Embryonic facial prominence (tissue), 1 donor: Measurements from ENCODE around the gene NFS1.

Source experiments
- DNase-seq: peaks from one replicate; pipeline ENCODE4 v3.0.0-alpha.2; 2016; ENCODE audit errors: extremely low spot score

Gene NFS1

GRCh38 chr20:35643045-35643444 is 56.1 kb downstream of the NFS1 start:
- DNase-seq, result no peak

DNA sequence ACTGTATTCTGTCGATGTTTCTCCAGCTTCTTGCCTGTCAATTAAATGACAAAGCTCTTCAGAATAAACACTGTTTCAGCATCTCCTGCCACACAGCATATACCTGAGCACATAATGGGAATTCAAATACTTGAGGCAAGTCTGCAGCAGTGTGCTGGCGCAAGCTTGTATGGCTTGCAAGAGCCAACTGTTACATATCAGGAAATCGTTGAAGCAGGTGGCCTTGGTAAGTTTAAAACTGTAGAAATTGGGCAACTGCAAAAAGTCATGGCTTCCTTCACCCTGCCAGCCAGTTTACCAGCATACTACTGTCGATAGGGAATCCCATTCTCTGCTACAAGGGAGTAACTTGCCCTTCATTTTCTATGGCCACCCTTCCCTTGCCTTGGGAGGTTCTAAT is 57.4 kb downstream of the NFS1 start:
- DNase-seq, result no peak

DNA sequence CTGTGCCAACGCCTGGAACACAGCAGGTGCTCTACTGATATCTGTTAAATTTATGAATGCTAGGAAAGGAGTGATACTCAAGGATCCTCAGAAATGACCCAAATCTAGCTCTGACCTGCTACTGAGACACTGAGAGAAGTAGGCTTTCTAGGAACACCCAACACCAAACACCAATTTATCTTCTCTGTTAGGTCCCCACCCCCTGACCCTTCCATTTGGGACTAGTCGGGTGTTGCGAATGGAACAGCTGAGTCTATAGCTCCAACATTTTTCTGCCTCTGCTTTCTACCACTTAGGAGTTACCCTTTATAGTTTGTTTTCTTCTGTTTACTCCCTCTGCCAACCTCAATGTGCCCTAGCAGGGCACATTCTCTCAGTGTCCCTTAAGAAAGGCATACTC is 58.4 kb downstream of the NFS1 start:
- DNase-seq, result no peak

DNA sequence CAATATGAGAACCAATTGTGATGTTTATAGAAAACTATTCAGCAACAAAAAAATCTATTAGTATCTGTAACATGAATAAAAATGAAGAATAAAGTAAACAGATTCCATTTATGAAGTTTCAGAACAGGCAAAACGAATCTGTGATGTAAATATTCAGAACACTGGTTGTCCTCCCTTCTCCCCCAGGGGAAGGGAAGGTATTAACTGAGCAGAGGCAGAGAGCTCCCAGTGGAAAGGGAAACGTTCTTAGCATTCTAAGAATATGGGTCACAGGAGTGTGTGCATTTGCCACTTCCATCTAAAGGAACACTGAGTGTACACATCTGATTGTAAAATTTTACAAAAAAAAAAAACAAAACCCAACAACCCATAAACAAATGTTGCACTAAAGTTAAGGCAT is 60.4 kb downstream of the NFS1 start:
- no peak for DNase-seq

DNA sequence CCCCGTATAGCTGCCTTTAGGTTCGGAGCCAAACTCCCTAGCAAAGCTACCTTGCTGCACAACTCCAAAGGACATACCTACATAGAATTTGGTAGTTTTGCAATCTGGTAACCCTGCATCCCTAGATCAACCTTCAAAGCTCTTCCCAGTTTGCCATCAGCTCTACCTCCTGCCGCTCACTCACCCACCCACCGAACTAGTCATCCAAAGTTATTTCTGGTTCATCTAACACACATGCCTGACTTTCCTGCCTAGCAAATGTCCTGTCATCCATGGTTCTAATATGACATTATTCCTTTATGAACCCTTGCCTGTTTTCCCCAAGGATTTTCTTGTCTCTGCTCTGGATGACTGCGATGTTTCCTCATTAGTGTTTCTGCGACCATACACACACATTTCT is 61.9 kb downstream of the NFS1 start:
- no peak for DNase-seq

- no peak for DNase-seq
Observed at GRCh38 chr20:35636095-35636494, 63.1 kb downstream of the NFS1 start.

- no peak for DNase-seq
Observed at GRCh38 chr20:35635652-35636051, 63.5 kb downstream of the NFS1 start.

- DNase-seq, result no peak
Observed at GRCh38 chr20:35632539-35633115, 66.5 kb downstream of the NFS1 start.

GRCh38 chr20:35630636-35631035 is 68.5 kb downstream of the NFS1 start:
- DNase-seq, result no peak

DNA sequence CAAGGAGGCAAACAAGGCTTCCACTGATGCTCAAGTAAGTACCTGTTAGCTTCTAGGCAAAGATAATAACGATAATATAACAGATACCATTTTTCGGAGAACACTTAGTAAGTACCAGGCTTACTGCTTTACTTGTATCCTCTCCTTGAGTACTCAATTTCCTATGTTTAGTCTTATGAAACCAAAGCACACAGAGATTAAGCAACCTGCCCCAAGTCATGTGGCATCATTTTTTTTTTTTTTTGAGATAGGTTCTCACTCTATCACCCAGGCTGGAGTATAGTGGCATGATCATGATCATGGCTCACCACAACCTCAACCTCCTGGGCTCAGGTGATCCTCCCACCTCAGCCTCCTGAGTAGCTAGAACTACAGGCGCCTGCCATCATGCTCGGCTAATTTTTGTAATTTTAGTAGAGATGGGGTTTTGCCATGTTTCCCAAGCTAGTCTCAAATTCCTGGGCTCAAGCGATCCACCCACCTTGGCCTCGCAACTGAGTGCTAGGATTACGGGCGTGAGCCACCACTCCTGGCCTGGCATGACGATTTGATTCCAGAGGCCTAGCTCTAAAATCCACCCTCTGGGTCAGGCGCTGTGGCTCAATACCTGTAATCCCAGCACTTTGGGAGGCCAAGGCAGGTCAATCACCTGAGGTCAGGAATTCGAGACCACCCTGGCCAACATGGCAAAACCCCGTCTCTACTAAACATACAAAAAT is 69.6 kb downstream of the NFS1 start:
- DNase-seq, result no peak

DNA sequence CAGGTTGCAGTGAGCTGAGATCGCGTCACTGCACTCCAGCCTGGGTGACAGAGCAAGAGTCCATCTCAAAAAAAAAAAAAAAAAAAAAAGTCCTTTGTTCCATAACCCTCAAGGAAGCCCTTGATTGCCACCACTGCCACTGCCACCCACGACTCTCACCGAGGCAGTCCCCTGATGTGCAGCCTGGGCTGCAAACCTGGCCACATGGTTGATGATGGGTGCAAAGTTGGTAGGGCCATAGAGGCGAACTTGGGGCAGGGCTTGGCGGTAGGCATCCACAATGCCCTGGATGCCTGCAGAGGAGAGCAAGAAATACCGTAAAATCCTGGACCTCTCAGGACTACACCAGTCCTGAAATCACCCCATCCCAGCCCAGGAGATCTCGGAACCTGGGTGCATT is 72.0 kb downstream of the NFS1 start:
- DNase-seq, result no peak

DNA sequence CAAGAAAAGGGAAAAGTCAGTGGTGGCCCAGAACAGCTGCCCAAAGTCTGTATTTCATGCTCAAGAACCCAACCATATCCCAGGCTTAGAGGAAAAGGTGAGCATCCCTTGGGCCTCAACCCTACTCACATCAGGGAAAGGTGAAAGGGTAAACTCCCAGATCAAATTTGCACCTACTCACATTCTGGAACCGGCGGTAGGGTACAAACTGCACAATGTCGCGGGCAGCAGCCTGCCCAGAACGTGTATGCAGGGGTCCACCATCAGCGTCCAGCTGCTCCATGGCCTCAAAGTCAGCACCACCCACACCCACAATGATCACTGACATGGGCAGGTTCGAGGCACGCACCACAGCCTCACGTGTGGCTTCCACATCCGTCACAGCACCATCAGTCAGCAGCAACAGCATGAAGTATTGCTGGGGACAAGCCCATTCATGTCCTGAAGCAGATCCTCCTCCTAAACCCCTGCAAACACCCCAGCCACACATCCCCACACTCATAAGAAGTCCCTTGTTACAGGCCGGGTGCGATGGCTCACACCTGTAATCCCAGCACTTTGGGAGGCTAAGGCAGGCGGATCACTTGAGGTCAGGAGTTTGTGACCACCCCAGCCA is 72.7 kb downstream of the NFS1 start:
- no peak for DNase-seq

GRCh38 chr20:35625584-35626385 is 73.4 kb downstream of the NFS1 start:
- no peak for DNase-seq

- no peak for DNase-seq
Observed at GRCh38 chr20:35621560-35621946, 77.6 kb downstream of the NFS1 start.

DNA sequence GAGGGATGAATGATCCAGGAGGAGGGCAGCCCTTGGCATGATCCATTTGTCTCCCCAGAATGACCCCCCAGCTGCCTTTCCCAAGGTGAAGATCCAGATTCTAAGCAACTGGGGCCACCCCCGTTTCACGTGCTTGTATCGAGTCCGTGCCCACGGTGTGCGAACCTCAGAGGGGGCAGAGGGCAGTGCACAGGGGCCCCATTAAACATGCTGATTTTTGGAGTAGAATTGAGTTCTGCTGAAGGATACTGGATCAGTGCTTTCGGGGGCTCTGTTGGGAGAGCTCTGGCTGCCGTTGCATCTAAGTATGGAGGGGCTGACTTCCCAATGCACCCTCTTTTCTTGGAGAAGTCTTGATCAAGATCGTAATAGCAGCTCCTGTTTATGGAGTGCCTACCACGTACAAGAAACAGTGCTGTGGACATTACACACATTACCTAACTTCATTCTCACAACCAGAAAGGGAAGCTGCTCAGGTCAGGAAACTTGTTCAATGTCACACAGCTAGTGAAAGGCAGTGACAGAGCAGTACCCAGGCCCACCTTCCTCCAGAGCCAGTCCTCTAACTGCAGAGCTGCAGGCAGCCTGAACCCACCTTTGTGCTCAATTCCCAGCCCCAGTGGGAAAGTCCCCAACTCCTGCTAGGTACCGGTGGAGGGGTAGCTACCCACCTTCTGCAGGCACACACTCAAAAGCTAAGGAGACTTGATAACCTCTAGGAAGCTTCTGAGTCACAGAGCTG is 78.2 kb downstream of the NFS1 start:
- no peak for DNase-seq

- DNase-seq, result no peak
Observed at GRCh38 chr20:35619196-35620095, 79.7 kb downstream of the NFS1 start.

- DNase-seq, result no peak
Observed at GRCh38 chr20:35618263-35619131, 80.7 kb downstream of the NFS1 start.
